GM21619 (cell line): Measurements from ENCODE around the gene GDF11.

Experiments used
- ATAC-seq: cut with Tn5 transposase; IDR thresholded peaks from one replicate; pipeline ENCODE4 v1.9.1; 2021; ENCODE audit not compliant: unreplicated experiment

The GDF11 gene

GRCh38 chr12:55780685-55781084, 37.8 kb downstream of the GDF11 start:
- no peak for ATAC-seq

GRCh38 chr12:55788546-55788945, 45.6 kb downstream of the GDF11 start:
- ATAC-seq, result no peak

- no peak for ATAC-seq
Measured at GRCh38 chr12:55789171-55789570, 46.2 kb downstream of the GDF11 start.

- ATAC-seq, result no peak
Measured at GRCh38 chr12:55789893-55790292, 47.0 kb downstream of the GDF11 start.

- no peak for ATAC-seq
Measured at GRCh38 chr12:55795950-55796349, 53.0 kb downstream of the GDF11 start.

- ATAC-seq, result no peak
Measured at GRCh38 chr12:55797068-55797467, 54.1 kb downstream of the GDF11 start.

GRCh38 chr12:55797550-55797949, 54.6 kb downstream of the GDF11 start:
- no peak for ATAC-seq
